Measurements from ENCODE around the gene HIVEP3.

- TF ChIP-seq, protein P1, sequence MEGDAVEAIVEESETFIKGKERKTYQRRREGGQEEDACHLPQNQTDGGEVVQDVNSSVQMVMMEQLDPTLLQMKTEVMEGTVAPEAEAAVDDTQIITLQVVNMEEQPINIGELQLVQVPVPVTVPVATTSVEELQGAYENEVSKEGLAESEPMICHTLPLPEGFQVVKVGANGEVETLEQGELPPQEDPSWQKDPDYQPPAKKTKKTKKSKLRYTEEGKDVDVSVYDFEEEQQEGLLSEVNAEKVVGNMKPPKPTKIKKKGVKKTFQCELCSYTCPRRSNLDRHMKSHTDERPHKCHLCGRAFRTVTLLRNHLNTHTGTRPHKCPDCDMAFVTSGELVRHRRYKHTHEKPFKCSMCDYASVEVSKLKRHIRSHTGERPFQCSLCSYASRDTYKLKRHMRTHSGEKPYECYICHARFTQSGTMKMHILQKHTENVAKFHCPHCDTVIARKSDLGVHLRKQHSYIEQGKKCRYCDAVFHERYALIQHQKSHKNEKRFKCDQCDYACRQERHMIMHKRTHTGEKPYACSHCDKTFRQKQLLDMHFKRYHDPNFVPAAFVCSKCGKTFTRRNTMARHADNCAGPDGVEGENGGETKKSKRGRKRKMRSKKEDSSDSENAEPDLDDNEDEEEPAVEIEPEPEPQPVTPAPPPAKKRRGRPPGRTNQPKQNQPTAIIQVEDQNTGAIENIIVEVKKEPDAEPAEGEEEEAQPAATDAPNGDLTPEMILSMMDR (IDR thresholded peaks at IDR 0.05; ENCODE audit: poor library complexity) = no peak
- no peak for TF ChIP-seq EZH2phosphoT487 (IDR thresholded peaks at IDR 0.05; ENCODE audit: low read depth, severe bottlenecking, unreplicated experiment)
Measured at GRCh38 chr1:41773144-41773591, 145.6 kb downstream of the HIVEP3 start.
